ENCODE data around the gene CYB5RL.

DNA sequence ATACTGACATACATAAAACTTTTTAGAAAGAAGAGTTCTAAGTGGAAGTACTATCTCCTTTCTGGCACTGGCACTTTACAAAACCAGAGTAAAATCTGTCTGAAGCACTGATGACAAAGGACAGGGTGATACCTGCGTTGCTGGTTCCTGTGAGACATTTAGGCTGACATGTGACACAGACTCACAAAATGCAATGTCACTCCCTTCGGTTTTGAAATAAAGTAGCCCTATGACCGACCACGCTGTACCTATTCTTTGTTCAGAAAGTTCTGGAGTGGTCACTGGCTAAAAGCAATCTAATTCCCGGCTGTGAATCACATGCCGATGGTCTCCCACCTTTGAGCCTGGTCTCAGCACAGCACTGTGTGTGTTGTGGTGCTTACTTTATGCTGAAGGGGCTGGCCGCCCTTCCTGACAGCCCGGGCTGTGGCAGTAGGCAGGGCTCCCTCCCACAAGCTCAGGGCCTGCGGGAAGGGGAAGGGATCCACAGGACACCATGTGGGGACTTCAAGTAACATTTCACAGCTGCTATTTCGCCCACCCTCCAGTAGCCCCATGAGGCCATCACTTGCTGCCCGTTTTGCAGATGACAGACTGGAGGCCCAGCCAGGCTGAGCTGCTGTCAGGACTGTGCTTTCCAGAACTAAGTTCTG lies 48.2 kb upstream of the CYB5RL start:
- TF ChIP-seq, protein P1, sequence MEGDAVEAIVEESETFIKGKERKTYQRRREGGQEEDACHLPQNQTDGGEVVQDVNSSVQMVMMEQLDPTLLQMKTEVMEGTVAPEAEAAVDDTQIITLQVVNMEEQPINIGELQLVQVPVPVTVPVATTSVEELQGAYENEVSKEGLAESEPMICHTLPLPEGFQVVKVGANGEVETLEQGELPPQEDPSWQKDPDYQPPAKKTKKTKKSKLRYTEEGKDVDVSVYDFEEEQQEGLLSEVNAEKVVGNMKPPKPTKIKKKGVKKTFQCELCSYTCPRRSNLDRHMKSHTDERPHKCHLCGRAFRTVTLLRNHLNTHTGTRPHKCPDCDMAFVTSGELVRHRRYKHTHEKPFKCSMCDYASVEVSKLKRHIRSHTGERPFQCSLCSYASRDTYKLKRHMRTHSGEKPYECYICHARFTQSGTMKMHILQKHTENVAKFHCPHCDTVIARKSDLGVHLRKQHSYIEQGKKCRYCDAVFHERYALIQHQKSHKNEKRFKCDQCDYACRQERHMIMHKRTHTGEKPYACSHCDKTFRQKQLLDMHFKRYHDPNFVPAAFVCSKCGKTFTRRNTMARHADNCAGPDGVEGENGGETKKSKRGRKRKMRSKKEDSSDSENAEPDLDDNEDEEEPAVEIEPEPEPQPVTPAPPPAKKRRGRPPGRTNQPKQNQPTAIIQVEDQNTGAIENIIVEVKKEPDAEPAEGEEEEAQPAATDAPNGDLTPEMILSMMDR (IDR thresholded peaks at IDR 0.05), result no peak
- TF ChIP-seq ZFX (IDR thresholded peaks at IDR 0.05; ENCODE audit: borderline replicate concordance), result no peak

Measured in 22Rv1 (cell line).